Spinal cord (tissue), 10 donors: ENCODE measurements around the gene SCMH1. TPM values are rescaled to one million over a fixed set of nuclear protein-coding genes. Genes with fewer than 3 reads are reported as not detected.
"Not testable (repeated sequence)": the region's sequence is repeated elsewhere in the genome, so short reads cannot be mapped to it uniquely, and the experiment has no call there.

Source experiments
- DNase-seq, 6 donors: peaks; one replicate each; pipeline versions ENCODE4 v3.0.0 to v3.0.0-alpha.2; 2013 to 2015; ENCODE audit warnings: low spot score in 6 of 6, low read depth in 4 of 6
- H3K27ac ChIP-seq: one replicate; pipeline ENCODE4 v1.5.1; 2013; ENCODE audit warnings: low read depth, low read length, control low read depth
- H3K27me3 ChIP-seq: one replicate; pipeline ENCODE4 v1.6.1; 2013; ENCODE audit warnings: low read length; ENCODE audit not compliant: control insufficient read depth, insufficient read depth
- H3K36me3 ChIP-seq: one replicate; pipeline ENCODE4 v1.6.1; 2013; ENCODE audit warnings: low read length; ENCODE audit not compliant: control insufficient read depth, insufficient read depth
- H3K4me1 ChIP-seq: one replicate; pipeline ENCODE4 v1.6.1; 2013; ENCODE audit warnings: low read length; ENCODE audit not compliant: control insufficient read depth, insufficient read depth
- H3K4me3 ChIP-seq: one replicate; pipeline ENCODE4 v1.5.1; 2013; ENCODE audit warnings: low read depth, low read length, control low read depth
- H3K9me3 ChIP-seq: one replicate; pipeline ENCODE4 v1.6.1; 2013; ENCODE audit warnings: low read length; ENCODE audit not compliant: control insufficient read depth, insufficient read depth
- WGBS: methylation state at CpG from one replicate; pipeline ENCODE4 v1.1.5; 2013; ENCODE audit warnings: missing lambda C conversion rate; ENCODE audit not compliant: insufficient coverage; 5-methylcytosine and 5-hydroxymethylcytosine counted together
- polyA plus RNA-seq, 2 donors: library from polyadenylated mRNA; unstranded; fragments of 120-200 nt; gene quantifications; one replicate each; pipeline ENCODE4 v1.2.1, GENCODE V29; 2013; ENCODE audit not compliant: insufficient read length in 2 of 2
- total RNA-seq, 2 donors: library from RNA; depleted of rRNA in 1 of 2; stranded (reverse); fragments of 120-200 nt in 1 of 2; fragments of >200 nt in 1 of 2; gene quantifications; one replicate each; pipeline versions ENCODE4 v1.2.3 to v1.2.4, GENCODE V29; 2013 to 2014
- donor health status: healthy.

SCMH1 gene
- total and polyA plus RNA-seq, 4 donors = 30.9 to 58.2 (median 43.2) TPM

GRCh38 chr1:41192456-41193178 is 49.5 kb downstream of the SCMH1 start:
- Histone ChIP-seq H3K4me1 (no peaks in the 10 kb centered on the region), H3K4me3 (no peak overlapping the region), H3K9me3 (peaks cover 5% of the 10 kb centered on the region), H3K27me3 (no peaks in the 10 kb centered on the region), H3K27ac (no peak overlapping the region), H3K36me3 (no peaks in the 10 kb centered on the region)
- WGBS = 100% methylated on average over 1 of the region's 1 CpG
- peak in 1 of 6 donors; percentile 34 for DNase-seq

GRCh38 chr1:41184446-41184845 is 57.7 kb downstream of the SCMH1 start:
- WGBS = no CpG with 5 or more reads among the region's 1 CpG
- H3K4me1 ChIP-seq = no peaks in the 10 kb centered on the region
- H3K36me3 ChIP-seq = no peaks in the 10 kb centered on the region
- no peak overlapping the region for H3K4me3 ChIP-seq
- H3K9me3 ChIP-seq = no peaks in the 10 kb centered on the region
- no peak overlapping the region for H3K27ac ChIP-seq
- no peaks in the 10 kb centered on the region for H3K27me3 ChIP-seq
- DNase-seq = peak in 4 of 6 donors; percentile 7 to 64 (median 20)

DNA sequence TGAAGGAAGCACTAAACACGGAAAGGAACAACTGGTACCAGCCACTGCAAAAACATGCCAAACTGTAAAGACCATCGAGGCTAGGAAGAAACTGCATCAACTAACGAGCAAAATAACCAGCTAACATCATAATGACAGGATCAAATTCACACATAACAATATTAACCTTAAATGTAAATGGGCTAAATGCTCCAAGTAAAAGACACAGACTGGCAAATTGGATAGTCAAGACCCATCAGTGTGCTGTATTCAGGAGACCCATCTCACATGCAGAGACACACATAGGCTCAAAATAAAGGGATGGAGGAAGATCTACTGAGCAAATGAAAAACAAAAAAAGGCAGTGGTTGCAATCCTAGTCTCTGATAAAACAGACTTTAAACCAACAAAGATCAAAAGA is 63.9 kb downstream of the SCMH1 start:
- WGBS = no CpG with 5 or more reads among the region's 3 CpGs
- H3K4me3 ChIP-seq, H3K9me3 ChIP-seq, H3K27ac ChIP-seq, H3K36me3 ChIP-seq, DNase-seq, H3K27me3 ChIP-seq, H3K4me1 ChIP-seq: not testable (repeated sequence)

DNA sequence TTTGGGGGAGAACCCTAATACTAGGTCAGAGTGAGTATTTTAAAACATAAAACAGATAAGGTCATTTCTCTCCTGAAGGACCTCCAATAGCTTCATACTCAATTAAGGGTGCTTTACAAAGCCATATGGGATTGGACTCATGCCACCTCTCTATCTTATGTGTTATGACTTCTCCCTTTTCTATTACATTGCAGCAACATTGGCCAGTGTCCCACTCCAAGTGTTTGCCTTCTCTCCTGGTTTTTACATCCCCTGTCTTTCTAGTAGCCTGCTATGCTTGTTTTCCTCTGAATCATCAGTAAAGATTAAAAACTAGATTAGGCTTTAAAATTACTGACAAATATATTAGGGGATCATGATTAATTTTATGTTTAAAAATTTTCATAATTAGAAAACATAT is 66.6 kb downstream of the SCMH1 start:
- no peaks in the 10 kb centered on the region for H3K27me3 ChIP-seq
- peaks cover 2% of the 10 kb centered on the region for H3K9me3 ChIP-seq
- H3K4me3 ChIP-seq = no peak overlapping the region
- H3K27ac ChIP-seq = no peak overlapping the region
- no peak for DNase-seq
- no peaks in the 10 kb centered on the region for H3K36me3 ChIP-seq
- H3K4me1 ChIP-seq = no peaks in the 10 kb centered on the region

DNA sequence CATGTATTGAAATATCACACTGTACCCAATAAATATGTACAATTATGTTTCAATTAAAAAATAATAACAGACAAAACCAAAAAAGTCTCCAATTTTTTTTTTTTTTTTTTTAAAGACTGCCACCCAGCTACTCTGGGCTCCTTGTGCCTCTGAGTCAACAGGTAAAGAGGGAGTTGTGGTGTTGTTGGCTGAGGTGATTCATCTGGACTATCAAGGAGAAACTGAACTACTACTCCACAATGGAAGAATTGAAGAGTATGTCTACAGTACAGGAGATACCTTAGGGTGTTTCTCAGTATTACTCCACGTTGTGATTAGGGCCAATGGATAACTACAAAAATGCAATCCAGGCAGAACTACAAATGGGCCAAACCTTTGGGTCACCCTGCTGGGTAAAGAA is 67.9 kb downstream of the SCMH1 start:
- no peak for DNase-seq
- H3K27ac ChIP-seq = no peak overlapping the region
- no peak overlapping the region for H3K4me3 ChIP-seq
- no peaks in the 10 kb centered on the region for H3K27me3 ChIP-seq
- H3K9me3 ChIP-seq = peaks cover 2% of the 10 kb centered on the region
- no peaks in the 10 kb centered on the region for H3K4me1 ChIP-seq
- no peaks in the 10 kb centered on the region for H3K36me3 ChIP-seq
- no CpG with 5 or more reads among the region's 1 CpG for WGBS

GRCh38 chr1:41173651-41174050 is 68.5 kb downstream of the SCMH1 start:
- H3K9me3 ChIP-seq = peaks cover 2% of the 10 kb centered on the region
- H3K4me1 ChIP-seq = no peaks in the 10 kb centered on the region
- no peaks in the 10 kb centered on the region for H3K27me3 ChIP-seq
- no peaks in the 10 kb centered on the region for H3K36me3 ChIP-seq
- H3K27ac ChIP-seq = no peak overlapping the region
- no peak overlapping the region for H3K4me3 ChIP-seq
- no peak for DNase-seq

- peaks cover 12% of the 10 kb centered on the region for H3K9me3 ChIP-seq
- no peaks in the 10 kb centered on the region for H3K4me1 ChIP-seq
- H3K27ac ChIP-seq = no peak overlapping the region
- no peak for DNase-seq
- no peak overlapping the region for H3K4me3 ChIP-seq
- H3K36me3 ChIP-seq = no peaks in the 10 kb centered on the region
- no CpG with 5 or more reads among the region's 1 CpG for WGBS
- no peaks in the 10 kb centered on the region for H3K27me3 ChIP-seq
Observed at GRCh38 chr1:41171266-41171874, 70.7 kb downstream of the SCMH1 start.

DNA sequence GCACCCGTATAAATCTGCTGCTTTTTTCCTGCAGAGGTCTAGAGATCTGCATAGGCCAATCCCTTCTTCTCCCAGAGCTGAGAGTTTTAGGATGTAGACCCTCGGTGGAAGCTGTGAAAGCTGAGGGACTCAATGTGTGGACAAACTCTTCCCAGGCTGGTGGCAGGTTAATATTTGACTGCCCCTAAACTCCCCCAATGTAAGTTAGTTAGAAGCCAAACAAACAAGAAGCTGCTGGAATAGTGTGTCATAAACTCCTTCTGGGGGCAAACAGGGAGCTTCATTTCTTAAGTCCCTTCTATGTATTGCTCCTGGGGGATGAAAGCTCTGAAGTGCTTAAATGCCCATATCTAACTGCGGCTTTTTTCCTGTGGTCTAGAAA is 72.3 kb downstream of the SCMH1 start:
- Histone ChIP-seq H3K4me1 (no peaks in the 10 kb centered on the region), H3K36me3 (no peaks in the 10 kb centered on the region), H3K27ac (no peak overlapping the region), H3K4me3 (no peak overlapping the region), H3K27me3 (no peaks in the 10 kb centered on the region), H3K9me3 (peaks cover 12% of the 10 kb centered on the region)
- DNase-seq = no peak
- WGBS = 100% methylated on average over 1 of the region's 3 CpGs

DNA sequence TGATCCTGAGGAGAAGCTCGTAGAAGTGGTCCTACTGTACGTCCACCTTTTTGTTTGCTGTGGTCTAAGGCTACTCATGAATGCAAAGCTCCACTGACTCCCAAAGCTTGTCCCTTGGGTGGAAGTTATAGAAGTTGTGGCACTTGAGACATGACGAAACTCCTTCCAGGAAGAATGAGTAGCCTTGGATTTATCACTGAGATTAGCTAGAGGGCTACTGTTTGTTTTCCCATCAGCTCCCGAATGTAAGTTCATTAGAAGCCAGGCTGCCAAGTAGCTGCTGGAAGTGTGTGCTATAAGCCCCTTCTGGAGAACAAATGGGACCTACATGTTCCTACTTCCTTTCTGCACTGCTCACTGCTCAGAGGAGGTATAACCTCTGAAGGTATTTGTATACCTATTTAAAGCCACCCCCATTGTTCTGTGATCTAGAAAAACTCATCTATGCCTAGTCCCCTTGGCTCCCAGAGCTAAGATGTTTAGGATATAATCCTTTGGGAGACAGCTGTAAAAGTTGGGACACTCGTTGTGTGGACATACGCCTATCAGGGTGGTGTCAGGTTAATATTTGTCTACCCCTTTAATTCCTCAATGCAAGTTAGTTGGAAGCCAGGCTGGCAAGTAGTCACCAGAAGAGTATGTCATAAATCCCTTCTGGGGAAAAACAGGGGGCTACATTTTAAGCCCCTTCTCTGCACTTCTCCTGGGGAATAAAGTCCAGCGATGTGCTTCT is 72.9 kb downstream of the SCMH1 start:
- Histone ChIP-seq H3K4me3 (no peak overlapping the region), H3K9me3 (peaks cover 12% of the 10 kb centered on the region), H3K27me3 (no peaks in the 10 kb centered on the region), H3K4me1 (no peaks in the 10 kb centered on the region), H3K36me3 (no peaks in the 10 kb centered on the region), H3K27ac (no peak overlapping the region)
- 98% methylated on average over 5 of the region's 7 CpGs for WGBS
- DNase-seq = no peak

- Histone ChIP-seq H3K27ac (no peak overlapping the region), H3K36me3 (peaks cover 7% of the 10 kb centered on the region), H3K4me1 (no peaks in the 10 kb centered on the region), H3K4me3 (no peak overlapping the region), H3K9me3 (peaks cover 12% of the 10 kb centered on the region), H3K27me3 (no peaks in the 10 kb centered on the region)
- DNase-seq = no peak
- WGBS = 93% methylated on average over 3 of the region's 3 CpGs
Observed at GRCh38 chr1:41167667-41168066, 74.4 kb downstream of the SCMH1 start.
